GM11168 (cell line): ENCODE results near the gene CCL7.
"Not testable (repeated sequence)": the region's sequence is repeated elsewhere in the genome, so short reads cannot be mapped to it uniquely, and the experiment has no call there.

Experiments used
- in situ Hi-C: fragments of 300-500 bp; cut with MboI; formaldehyde crosslinking; loops from one replicate; pipeline ENCODE4 v1.12.0; 2022; ENCODE audit warnings: low sequenced_read_pairs; ENCODE audit not compliant: unreplicated experiment

CCL7 gene

GRCh38 chr17:34269969-34270368, at the start of gene CCL7:
Gene CCL7 (plus strand): TSS chr17:34270221. CDS start chr17:34270291, 70 bp downstream.
- in situ Hi-C loops: no loop called here

- in situ Hi-C loops: no loop called here
These were observed 49.1 kb upstream of the CCL7 start for GRCh38 chr17:34220752-34221395.

GRCh38 chr17:34221411-34221810, 48.6 kb upstream of the CCL7 start:
- in situ Hi-C loops: no loop called here

GRCh38 chr17:34222722-34223497, 47.1 kb upstream of the CCL7 start:
- in situ Hi-C loops: no loop called here

GRCh38 chr17:34225046-34225445, 45.0 kb upstream of the CCL7 start:
- in situ Hi-C loops: no loop called here

GRCh38 chr17:34226011-34226743, 43.8 kb upstream of the CCL7 start:
- in situ Hi-C loops: no loop called here

GRCh38 chr17:34226744-34227034, 43.3 kb upstream of the CCL7 start:
- in situ Hi-C loops: no loop called here

- in situ Hi-C loops: not testable (repeated sequence)
These were observed 42.7 kb upstream of the CCL7 start for GRCh38 chr17:34227293-34227692.

GRCh38 chr17:34227707-34228106, 42.3 kb upstream of the CCL7 start:
- in situ Hi-C loops: no loop called here

GRCh38 chr17:34228781-34229180, 41.2 kb upstream of the CCL7 start:
- in situ Hi-C loops: no loop called here

GRCh38 chr17:34230342-34230741, 39.7 kb upstream of the CCL7 start:
- in situ Hi-C loops: no loop called here

- in situ Hi-C loops: no loop called here
These were observed 35.4 kb upstream of the CCL7 start for GRCh38 chr17:34234616-34235015.

- in situ Hi-C loops: no loop called here
These were observed 34.5 kb upstream of the CCL7 start for GRCh38 chr17:34235389-34236028.

GRCh38 chr17:34236281-34236892, 33.6 kb upstream of the CCL7 start:
- in situ Hi-C loops: no loop called here

- in situ Hi-C loops: no loop called here
These were observed 32.6 kb upstream of the CCL7 start for GRCh38 chr17:34237458-34237857.

GRCh38 chr17:34241062-34241461, 29.0 kb upstream of the CCL7 start:
- in situ Hi-C loops: no loop called here

- in situ Hi-C loops: no loop called here
These were observed 27.2 kb upstream of the CCL7 start for GRCh38 chr17:34242587-34243363.

GRCh38 chr17:34243364-34244320, 26.4 kb upstream of the CCL7 start:
- in situ Hi-C loops: no loop called here
